SJCRH30 (cell line): ENCODE data around the gene SLC39A5. TPM values are rescaled to one million over a fixed set of nuclear protein-coding genes. Genes with fewer than 3 reads are reported as not detected.
"Not testable (repeated sequence)": the region's sequence is repeated elsewhere in the genome, so short reads cannot be mapped to it uniquely, and the experiment has no call there.

Experiments used
- DNase-seq, 2 experiments: peaks; one replicate each; pipeline ENCODE4 v3.0.0-alpha.2; 2015 to 2020
- H3K27ac ChIP-seq: fragments of 250-450 bp; sonication (Bioruptor Pico); 2 replicates; pipeline ENCODE4 v1.5.1; 2020; ENCODE audit warnings: mild to moderate bottlenecking, moderate library complexity
- H3K27me3 ChIP-seq: fragments of 250-450 bp; sonication (Bioruptor Pico); 2 replicates; pipeline ENCODE4 v1.5.1; 2020; ENCODE audit warnings: mild to moderate bottlenecking, moderate library complexity
- H3K36me3 ChIP-seq: fragments of 250-450 bp; sonication (Bioruptor Pico); 2 replicates; pipeline ENCODE4 v1.5.1; 2020; ENCODE audit warnings: mild to moderate bottlenecking, moderate library complexity
- H3K4me1 ChIP-seq: fragments of 250-450 bp; sonication (Bioruptor Pico); 2 replicates; pipeline ENCODE4 v1.5.1; 2020; ENCODE audit warnings: mild to moderate bottlenecking, moderate library complexity
- H3K4me3 ChIP-seq: fragments of 250-450 bp; sonication (Bioruptor Pico); 2 replicates; pipeline ENCODE4 v1.5.1; 2020; ENCODE audit warnings: mild to moderate bottlenecking, moderate library complexity
- H3K9me3 ChIP-seq: fragments of 250-450 bp; sonication (Bioruptor Pico); replicated peaks from 2 replicates; pipeline ENCODE4 v1.5.1; 2020; ENCODE audit warnings: mild to moderate bottlenecking, moderate library complexity
- total RNA-seq: library from RNA; depleted of rRNA; stranded (reverse); fragments of >200 nt; shearing (Covaris generic); gene quantifications from 2 replicates; pipeline ENCODE4 v1.2.3, GENCODE V29; 2014

SLC39A5 gene
- total RNA-seq, 1 experiment from 2014 or later, result not detected

GRCh38 chr12:56248711-56249110 lies 18.9 kb downstream of the SLC39A5 start:
- H3K27ac ChIP-seq, result no peak overlapping the region
- peaks cover 62% of the 10 kb centered on the region for H3K36me3 ChIP-seq
- no peak for DNase-seq
- H3K4me1 ChIP-seq, result no peaks in the 10 kb centered on the region
- no peaks in the 10 kb centered on the region for H3K9me3 ChIP-seq
- H3K4me3 ChIP-seq, result no peak overlapping the region
- no peaks in the 10 kb centered on the region for H3K27me3 ChIP-seq

- Histone ChIP-seq H3K27me3 (no peaks in the 10 kb centered on the region), H3K9me3 (no peaks in the 10 kb centered on the region), H3K4me1 (0 out of 2 replicates have a peak, but pooled peaks cover 7% of the 10 kb centered on the region), H3K36me3 (peaks cover 45% of the 10 kb centered on the region), H3K4me3 (no peak overlapping the region), H3K27ac (no peak overlapping the region)
- DNase-seq, result no peak
Observed at GRCh38 chr12:56252649-56253048, 22.8 kb downstream of the SLC39A5 start.

GRCh38 chr12:56253091-56253490 lies 23.2 kb downstream of the SLC39A5 start:
- Histone ChIP-seq H3K36me3 (peaks cover 45% of the 10 kb centered on the region), H3K27ac (no peak overlapping the region), H3K4me1 (0 out of 2 replicates have a peak, but pooled peaks cover 7% of the 10 kb centered on the region)

GRCh38 chr12:56255671-56256070 lies 25.8 kb downstream of the SLC39A5 start:
- Histone ChIP-seq H3K27ac (no peak overlapping the region), H3K4me3 (no peak overlapping the region), H3K36me3 (peaks cover 26% of the 10 kb centered on the region), H3K9me3 (no peaks in the 10 kb centered on the region), H3K27me3 (no peaks in the 10 kb centered on the region), H3K4me1 (0 out of 2 replicates have a peak, but pooled peaks cover 7% of the 10 kb centered on the region)
- DNase-seq, result no peak

More at GRCh38 chr12:56253091-56253490, 23.2 kb downstream of the SLC39A5 start:
- no peak overlapping the region for H3K4me3 ChIP-seq
- no peak for DNase-seq
- no peaks in the 10 kb centered on the region for H3K27me3 ChIP-seq
- no peaks in the 10 kb centered on the region for H3K9me3 ChIP-seq

GRCh38 chr12:56256326-56256960 lies 26.6 kb downstream of the SLC39A5 start:
- Histone ChIP-seq H3K36me3 (peaks cover 19% of the 10 kb centered on the region), H3K9me3 (no peaks in the 10 kb centered on the region), H3K4me1 (peaks cover 9% of the 10 kb centered on the region; the same call in 1 of the 2 replicates), H3K27me3 (no peaks in the 10 kb centered on the region), H3K27ac (no peak overlapping the region), H3K4me3 (no peak overlapping the region)
- no peak for DNase-seq

- no peaks in the 10 kb centered on the region for H3K9me3 ChIP-seq
- H3K4me1 ChIP-seq, result peaks cover 13% of the 10 kb centered on the region; the same call in 1 of the 2 replicates
- no peaks in the 10 kb centered on the region for H3K27me3 ChIP-seq
- no peak for DNase-seq
- H3K4me3 ChIP-seq, result peak overlapping the region; percentile 87
- peaks cover 17% of the 10 kb centered on the region for H3K36me3 ChIP-seq
- H3K27ac ChIP-seq, result no peak overlapping the region
Observed at GRCh38 chr12:56257071-56257470, 27.2 kb downstream of the SLC39A5 start.

GRCh38 chr12:56257491-56258067 lies 27.7 kb downstream of the SLC39A5 start:
- peak overlapping the region; percentile 37; the same call in 1 of the 2 replicates for H3K27ac ChIP-seq
- H3K4me3 ChIP-seq, result peak overlapping the region; percentile 87
- H3K27me3 ChIP-seq, result no peaks in the 10 kb centered on the region
- H3K4me1 ChIP-seq, result peaks cover 15% of the 10 kb centered on the region; the same call in 1 of the 2 replicates
- DNase-seq, result peak; percentile 38 to 58
- H3K36me3 ChIP-seq, result peaks cover 17% of the 10 kb centered on the region
- H3K9me3 ChIP-seq, result no peaks in the 10 kb centered on the region

GRCh38 chr12:56258068-56258819 lies 28.4 kb downstream of the SLC39A5 start, which contains the start of gene ANKRD52:
ANKRD52 (minus strand) TSS chr12:56258384; CDS start chr12:56258269, 115 bp downstream.
- peak; percentile 78 to 84 for DNase-seq
- H3K4me1 ChIP-seq, result peaks cover 15% of the 10 kb centered on the region; the same call in 1 of the 2 replicates

GRCh38 chr12:56258820-56259183 lies 29.0 kb downstream of the SLC39A5 start:
- no peak for DNase-seq
- Histone ChIP-seq H3K27me3 (no peaks in the 10 kb centered on the region), H3K4me3 (peak overlapping the region; percentile 87), H3K27ac (peak overlapping the region; percentile 72), H3K4me1 (peaks cover 15% of the 10 kb centered on the region; the same call in 1 of the 2 replicates), H3K36me3 (peaks cover 9% of the 10 kb centered on the region), H3K9me3 (no peaks in the 10 kb centered on the region)

More at GRCh38 chr12:56258068-56258819, 28.4 kb downstream of the SLC39A5 start, which contains the start of gene ANKRD52:
- peaks cover 13% of the 10 kb centered on the region for H3K36me3 ChIP-seq
- H3K27me3 ChIP-seq, result no peaks in the 10 kb centered on the region
- peak within 1 kb of the TSS; percentile 87 for H3K4me3 ChIP-seq
- H3K9me3 ChIP-seq, result no peaks in the 10 kb centered on the region
- H3K27ac ChIP-seq, result peak within 1 kb of the TSS; percentile 72

- no peaks in the 10 kb centered on the region for H3K27me3 ChIP-seq
Observed at GRCh38 chr12:56260380-56260779, 30.5 kb downstream of the SLC39A5 start.

GRCh38 chr12:56260921-56261320 lies 31.1 kb downstream of the SLC39A5 start:
- no peak for DNase-seq
- Histone ChIP-seq H3K4me1 (peaks cover 15% of the 10 kb centered on the region; the same call in 1 of the 2 replicates), H3K9me3 (no peaks in the 10 kb centered on the region), H3K36me3 (0 out of 2 replicates have a peak, but pooled peaks cover 6% of the 10 kb centered on the region), H3K27me3 (no peaks in the 10 kb centered on the region), H3K4me3 (no peak overlapping the region), H3K27ac (no peak overlapping the region; the same call in 1 of the 2 replicates)

More at GRCh38 chr12:56260380-56260779, 30.5 kb downstream of the SLC39A5 start:
- DNase-seq, result no peak
- peaks cover 6% of the 10 kb centered on the region; the same call in 1 of the 2 replicates for H3K36me3 ChIP-seq
- H3K9me3 ChIP-seq, result no peaks in the 10 kb centered on the region
- H3K27ac ChIP-seq, result no peak overlapping the region
- H3K4me1 ChIP-seq, result peaks cover 15% of the 10 kb centered on the region; the same call in 1 of the 2 replicates
- H3K4me3 ChIP-seq, result no peak overlapping the region

- Histone ChIP-seq H3K4me3 (no peak overlapping the region), H3K36me3 (no peaks in the 10 kb centered on the region), H3K27ac (peak overlapping the region; percentile 41), H3K27me3 (no peaks in the 10 kb centered on the region), H3K9me3 (no peaks in the 10 kb centered on the region), H3K4me1 (peaks cover 13% of the 10 kb centered on the region; the same call in 1 of the 2 replicates)
- peak; percentile 47 to 57 for DNase-seq
Observed at GRCh38 chr12:56261503-56262232, 31.8 kb downstream of the SLC39A5 start.

GRCh38 chr12:56262955-56263354 lies 33.1 kb downstream of the SLC39A5 start:
- not testable (repeated sequence) for H3K36me3 ChIP-seq, H3K27ac ChIP-seq, DNase-seq, H3K9me3 ChIP-seq, H3K4me3 ChIP-seq, H3K27me3 ChIP-seq, H3K4me1 ChIP-seq

- H3K27ac ChIP-seq, H3K27me3 ChIP-seq, H3K4me1 ChIP-seq, DNase-seq, H3K9me3 ChIP-seq: not testable (repeated sequence)
- Histone ChIP-seq H3K36me3 (peaks cover 15% of the 10 kb centered on the region), H3K4me3 (peak overlapping the region; percentile 68)
Observed at GRCh38 chr12:56266068-56266692, 36.3 kb downstream of the SLC39A5 start.
